H1 (cell line): ENCODE measurements around the gene MGMT. TPM values are rescaled to one million over a fixed set of nuclear protein-coding genes. Genes with fewer than 3 reads are reported as not detected.

Experiments
- ASH2L ChIP-seq: fragments of 200-600, 300-600 bp; sonication (generic); IDR thresholded peaks from one replicate; pipeline ENCODE4 v1.7.1; 2017; ENCODE audit warnings: low read length
- BACH1 ChIP-seq: IDR thresholded peaks from 2 replicates; pipeline ENCODE4 v1.6.1; 2012; ENCODE audit warnings: low read length, improper control_type of control experiment
- BCL11A ChIP-seq, 2 experiments: IDR thresholded peaks; one replicate each; pipeline ENCODE4 v1.6.1; 2011; ENCODE audit warnings: low read depth in 2 of 2, low read length in 2 of 2, mild to moderate bottlenecking in 2 of 2
- E2F6 ChIP-seq: IDR thresholded peaks from 2 replicates; pipeline ENCODE4 v1.6.1; 2012; ENCODE audit warnings: inconsistent platforms
- NRF1 ChIP-seq: IDR thresholded peaks from 2 replicates; pipeline ENCODE4 v1.6.1; 2011; ENCODE audit warnings: mild to moderate bottlenecking, low read depth, low read length, improper control_type of control experiment
- RXRA ChIP-seq: IDR thresholded peaks from 2 replicates; pipeline ENCODE4 v1.6.1; 2011; ENCODE audit warnings: low read depth, mild to moderate bottlenecking, low read length, moderate library complexity; ENCODE audit not compliant: insufficient read depth
- SIN3A ChIP-seq, 2 experiments: IDR thresholded peaks in 1 of 2; conservative IDR thresholded peaks in 1 of 2; 2 replicates each; pipeline ENCODE4 v1.6.1; 2011 to 2012; ENCODE audit warnings: low read length in 2 of 2, improper control_type of control experiment in 1 of 2, low read depth in 1 of 2, mild to moderate bottlenecking in 1 of 2
- TCF12 ChIP-seq: IDR thresholded peaks from 2 replicates; pipeline ENCODE4 v1.6.1; 2011; ENCODE audit warnings: low read depth, mild to moderate bottlenecking, low read length
- polyA plus RNA-seq, 7 experiments: library from polyadenylated mRNA; depleted of rRNA in 3 of 7; stranded (reverse) in 5 of 7; unstranded in 2 of 7; fragments of >200 nt in 5 of 7; fragments of 200-250 nt in 2 of 7; gene quantifications; 1 replicate in 5 of 7; 2 replicates in 1 of 7; 4 replicates in 1 of 7; pipeline versions ENCODE4 v1.2.1 to v1.2.3, GENCODE V29; 2011 to 2013; ENCODE audit warnings: missing spikeins in 2 of 7, mixed read lengths in 2 of 7
- total RNA-seq: library from RNA; stranded (reverse); fragmentation: NEBNext Ultra II Directional; extraction: Animal tissue kit (Norgen Biotek cat#: 25700); gene quantifications from 2 replicates; pipeline ENCODE4 v1.2.1, GENCODE V29; 2021
- TF ChIP-seq, protein P1 (sequence below): IDR thresholded peaks from 2 replicates; pipeline ENCODE4 v1.6.1; 2012; ENCODE audit warnings: inconsistent platforms

The MGMT gene
- total and polyA plus RNA-seq, 2 of the 8 experiments (the other 6 are each of a cell fraction or from before 2014, with no cell fraction given) = 9.9 to 10.7 TPM

- TF ChIP-seq SIN3A (conservative IDR thresholded peaks at IDR 0.05 in 1 of 2, IDR thresholded peaks at IDR 0.05 in 1 of 2; ENCODE audit: low read depth in 1 of 2, low read length in 2 of 2) (no peak), RXRA (no peak), ASH2L (no peak), E2F6 (no peak), TCF12 (no peak), BACH1 (no peak), NRF1 (no peak), BCL11A (IDR thresholded peaks at IDR 0.05; ENCODE audit: low read depth in 2 of 2, low read length in 2 of 2) (no peak)
- TF ChIP-seq, protein P1, sequence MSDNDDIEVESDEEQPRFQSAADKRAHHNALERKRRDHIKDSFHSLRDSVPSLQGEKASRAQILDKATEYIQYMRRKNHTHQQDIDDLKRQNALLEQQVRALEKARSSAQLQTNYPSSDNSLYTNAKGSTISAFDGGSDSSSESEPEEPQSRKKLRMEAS = no peak
- TF ChIP-seq, all 59 proteins: peak for 0
These were observed 236.5 kb downstream of the MGMT start (continued) for GRCh38 chr10:129703287-129704137.
